Transverse colon (tissue), 4 donors: ENCODE data around the gene WNT7A. TPM values are rescaled to one million over a fixed set of nuclear protein-coding genes. Genes with fewer than 3 reads are reported as not detected.

Experiments used
- DNase-seq: peaks from one replicate; pipeline ENCODE4 v3.0.0-alpha.2; 2019
- H3K27ac ChIP-seq, 4 donors: fragments of 200-600 bp; sonication (generic); 2 replicates each; pipeline ENCODE4 v1.5.1; 2016 to 2018; ENCODE audit warnings: inconsistent platforms in 4 of 4
- H3K27me3 ChIP-seq: fragments of 200-600 bp; sonication (generic); 2 replicates; pipeline ENCODE4 v1.5.1; 2017; ENCODE audit warnings: inconsistent platforms
- H3K36me3 ChIP-seq, 4 donors: fragments of 200-600 bp; sonication (generic); 2 replicates each; pipeline ENCODE4 v1.5.1; 2017 to 2019; ENCODE audit warnings: inconsistent platforms in 4 of 4
- H3K4me1 ChIP-seq, 4 donors: fragments of 200-600 bp; sonication (generic); 2 replicates each; pipeline ENCODE4 v1.5.1; 2017 to 2020; ENCODE audit warnings: inconsistent platforms in 4 of 4
- H3K4me3 ChIP-seq, 4 donors: fragments of 200-600 bp; sonication (generic); 1 replicate in 1 of 4; 2 replicates in 3 of 4; pipeline versions ENCODE4 v1.5.1 to v1.6.1; 2017 to 2019; ENCODE audit warnings: inconsistent platforms in 4 of 4
- H3K9me3 ChIP-seq, 2 donors: fragments of 200-600 bp; sonication (generic); 2 replicates each; pipeline ENCODE4 v1.5.1; 2017 to 2019; ENCODE audit warnings: inconsistent platforms in 2 of 2
- CTCF ChIP-seq, 5 experiments: fragments of 200-600 bp in 3 of 5; fragments of 450-650 bp in 2 of 5; sonication (generic) in 3 of 5; IDR thresholded peaks; 1 replicate in 2 of 5; 2 replicates in 3 of 5; pipeline ENCODE4 v1.5.1; 2016 to 2017; ENCODE audit warnings: antibody characterized with exemption in 5 of 5, inconsistent platforms in 3 of 5, mild to moderate bottlenecking in 2 of 5, moderate library complexity in 1 of 5
- EP300 ChIP-seq: sonication (generic); formaldehyde crosslinking; IDR thresholded peaks from one replicate; pipeline ENCODE4 v1.6.1; 2017; ENCODE audit warnings: antibody characterized with exemption, low read depth
- POLR2A ChIP-seq: fragments of 450-650 bp; IDR thresholded peaks from one replicate; pipeline ENCODE4 v1.6.1; 2016; ENCODE audit warnings: antibody characterized with exemption, mild to moderate bottlenecking, moderate library complexity
- POLR2AphosphoS5 ChIP-seq, 3 donors: sonication (generic); formaldehyde crosslinking; IDR thresholded peaks; one replicate each; pipeline ENCODE4 v1.6.1; 2016; ENCODE audit warnings: antibody characterized with exemption in 3 of 3
- WGBS, 2 donors: methylation state at CpG; one replicate each; pipeline ENCODE4 v1.1.5; 2018; ENCODE audit warnings: low coverage in 1 of 2; 5-methylcytosine and 5-hydroxymethylcytosine counted together
- in situ Hi-C, 4 donors: fragments of 200-750 bp; cut with MboI; loops; one replicate each; pipeline versions ENCODE4 v1.15.0 to v1.15.1; 2017; ENCODE audit warnings: low sequenced_read_pairs in 3 of 4, low pct_ligation_motif_present in 1 of 4, low pct_unique_long_range_greater_than_20kb in 1 of 4
- intact Hi-C: fragments of 100-400 bp; cut with DNase I; formaldehyde crosslinking; loops from one replicate; pipeline ENCODE4 v1.15.1; 2023; ENCODE audit warnings: low total_unique reads
- total RNA-seq, 4 donors: library from RNA; depleted of rRNA; stranded (reverse); fragments of >200 nt; gene quantifications; one replicate each; pipeline ENCODE4 v1.1.0, GENCODE V29; 2016

The WNT7A gene
- total RNA-seq, 4 donors from 2014 or later: not detected

GRCh38 chr3:13883681-13884080, 3.8 kb upstream of the WNT7A start:
- in situ Hi-C loops (loop anchor here in 2 of 4 donors (10.0 to 25.0 kb wide), 4 partner anchors 221 to 579 kb away; no protein-coding TSS in a partner anchor), intact Hi-C loops (no loop called here)
- no peak overlapping the region for H3K4me3 ChIP-seq
- H3K9me3 ChIP-seq: no peaks in the 10 kb centered on the region
- WGBS, 2 donors: 53 to 83% methylated on average over 1 to 2 of the region's 2 CpGs
- H3K36me3 ChIP-seq: no peaks in the 10 kb centered on the region
- no peak for TF ChIP-seq POLR2A
- no peak for TF ChIP-seq POLR2AphosphoS5 (IDR thresholded peaks at IDR 0.05)
- no peak for TF ChIP-seq CTCF (IDR thresholded peaks at IDR 0.05)
- no peak for TF ChIP-seq EP300
- H3K4me1 ChIP-seq: peaks cover 0 to 21% (median 19%) of the 10 kb centered on the region in 4 donors
- H3K27me3 ChIP-seq: peaks cover 50% of the 10 kb centered on the region
- no peak overlapping the region for H3K27ac ChIP-seq
- DNase-seq: no peak

GRCh38 chr3:13882876-13883275, 3.0 kb upstream of the WNT7A start:
- Histone ChIP-seq H3K4me1 (peaks cover 0 to 28% (median 23%) of the 10 kb centered on the region in 4 donors), H3K27ac (no peak overlapping the region), H3K36me3 (no peaks in the 10 kb centered on the region), H3K4me3 (no peak overlapping the region), H3K27me3 (peaks cover 58% of the 10 kb centered on the region), H3K9me3 (no peaks in the 10 kb centered on the region)
- intact Hi-C loops (no loop called here), in situ Hi-C loops (loop anchor here in 2 of 4 donors (10.0 to 25.0 kb wide), 4 partner anchors 221 to 579 kb away; no protein-coding TSS in a partner anchor)
- WGBS, 2 donors: 82% methylated on average over 3 of the region's 3 CpGs; no CpG with 5 or more reads in 1 of the 2 donors
- TF ChIP-seq CTCF (IDR thresholded peaks at IDR 0.05) (no peak), POLR2A (no peak), EP300 (no peak), POLR2AphosphoS5 (IDR thresholded peaks at IDR 0.05) (no peak)
- DNase-seq: no peak

GRCh38 chr3:13881536-13882410, 1.9 kb upstream of the WNT7A start:
- H3K27me3 ChIP-seq: peaks cover 69% of the 10 kb centered on the region
- 61 to 70% methylated on average over 3 to 7 of the region's 7 CpGs for WGBS, 2 donors

More at GRCh38 chr3:13881536-13882410, 1.9 kb upstream of the WNT7A start:
- DNase-seq: no peak
- intact Hi-C loops (no loop called here), in situ Hi-C loops (loop anchor here in 2 of 4 donors (10.0 to 25.0 kb wide), 4 partner anchors 219 to 581 kb away; no protein-coding TSS in a partner anchor)
- Histone ChIP-seq H3K27ac (no peak overlapping the region), H3K4me3 (no peak overlapping the region), H3K36me3 (no peaks in the 10 kb centered on the region), H3K9me3 (no peaks in the 10 kb centered on the region), H3K4me1 (peaks cover 0 to 28% (median 23%) of the 10 kb centered on the region in 4 donors)
- TF ChIP-seq POLR2AphosphoS5 (IDR thresholded peaks at IDR 0.05): no peak
- TF ChIP-seq CTCF (IDR thresholded peaks at IDR 0.05): no peak
- TF ChIP-seq EP300: no peak
- no peak for TF ChIP-seq POLR2A
